Measurements from ENCODE around the gene OPCML.

Gene OPCML

GRCh38 chr11:132865623-132866022 is 666.7 kb downstream of the OPCML start:
- H3K27ac Mint-ChIP-seq: peak overlapping the region; percentile 22 to 72 (median 25)
- peaks cover 29% of the 10 kb centered on the region for H3K4me1 Mint-ChIP-seq
- no peak overlapping the region for H3K4me3 Mint-ChIP-seq
- no peaks in the 10 kb centered on the region for H3K9me3 Mint-ChIP-seq
- TF ChIP-seq CTCF (IDR thresholded peaks at IDR 0.05; ENCODE audit: unreplicated experiment in 3 of 3): no peak
- no peaks in the 10 kb centered on the region for H3K36me3 Mint-ChIP-seq (ENCODE audit: low read depth)
- peaks cover 4% of the 10 kb centered on the region for H3K27me3 Mint-ChIP-seq (ENCODE audit: low read depth)

- TF ChIP-seq CTCF (IDR thresholded peaks at IDR 0.05; ENCODE audit: unreplicated experiment in 3 of 3): peak in 1 of 3 experiments; percentile 11
- Mint-ChIP-seq H3K9me3 (no peaks in the 10 kb centered on the region), H3K4me3 (no peak overlapping the region), H3K4me1 (peaks cover 29% of the 10 kb centered on the region), H3K27me3 (ENCODE audit: low read depth) (peaks cover 4% of the 10 kb centered on the region), H3K36me3 (ENCODE audit: low read depth) (no peaks in the 10 kb centered on the region), H3K27ac (peak overlapping the region; percentile 22 to 72 (median 36))
Measured at GRCh38 chr11:132864811-132865576, 667.3 kb downstream of the OPCML start.

- no peaks in the 10 kb centered on the region for H3K27me3 Mint-ChIP-seq (ENCODE audit: low read depth)
- H3K4me1 Mint-ChIP-seq: peaks cover 47% of the 10 kb centered on the region
- H3K9me3 Mint-ChIP-seq: peaks cover 2% of the 10 kb centered on the region
- H3K4me3 Mint-ChIP-seq: no peak overlapping the region
- peaks cover 4% of the 10 kb centered on the region for H3K36me3 Mint-ChIP-seq (ENCODE audit: low read depth)
- H3K27ac Mint-ChIP-seq: peak overlapping the region; percentile 21 to 69 (median 64)
- TF ChIP-seq CTCF (IDR thresholded peaks at IDR 0.05; ENCODE audit: unreplicated experiment in 3 of 3): no peak
Measured at GRCh38 chr11:132862933-132863332, 669.4 kb downstream of the OPCML start.

- Mint-ChIP-seq H3K4me1 (peaks cover 42% of the 10 kb centered on the region), H3K27me3 (ENCODE audit: low read depth) (no peaks in the 10 kb centered on the region), H3K9me3 (peaks cover 2% of the 10 kb centered on the region), H3K36me3 (ENCODE audit: low read depth) (peaks cover 4% of the 10 kb centered on the region), H3K4me3 (no peak overlapping the region), H3K27ac (peak overlapping the region in 1 of 3 experiments; percentile 64)
- TF ChIP-seq CTCF (IDR thresholded peaks at IDR 0.05; ENCODE audit: unreplicated experiment in 3 of 3): no peak
Measured at GRCh38 chr11:132862137-132862536, 670.2 kb downstream of the OPCML start.

GRCh38 chr11:132859306-132859705 is 673.0 kb downstream of the OPCML start:
- TF ChIP-seq CTCF (IDR thresholded peaks at IDR 0.05; ENCODE audit: unreplicated experiment in 3 of 3): no peak
- Mint-ChIP-seq H3K4me3 (no peak overlapping the region), H3K4me1 (peaks cover 31% of the 10 kb centered on the region), H3K27ac (peak overlapping the region; percentile 21 to 62 (median 55)), H3K36me3 (ENCODE audit: low read depth) (peaks cover 9% of the 10 kb centered on the region), H3K9me3 (peaks cover 11% of the 10 kb centered on the region), H3K27me3 (ENCODE audit: low read depth) (no peaks in the 10 kb centered on the region)

GRCh38 chr11:132858223-132858622 is 674.1 kb downstream of the OPCML start:
- TF ChIP-seq CTCF (IDR thresholded peaks at IDR 0.05; ENCODE audit: unreplicated experiment in 3 of 3): peak in 1 of 3 experiments; percentile 30

More at GRCh38 chr11:132858223-132858622, 674.1 kb downstream of the OPCML start:
- Mint-ChIP-seq H3K27me3 (ENCODE audit: low read depth) (no peaks in the 10 kb centered on the region), H3K36me3 (ENCODE audit: low read depth) (peaks cover 9% of the 10 kb centered on the region), H3K9me3 (peaks cover 11% of the 10 kb centered on the region), H3K27ac (peak overlapping the region; percentile 57 to 75 (median 62)), H3K4me1 (peaks cover 30% of the 10 kb centered on the region), H3K4me3 (no peak overlapping the region)
